H1 (cell line): Measurements from ENCODE around the gene CACNA2D4.

Source experiments
- BACH1 ChIP-seq: IDR thresholded peaks from 2 replicates; pipeline ENCODE4 v1.6.1; 2012; ENCODE audit warnings: low read length, improper control_type of control experiment
- CEBPB ChIP-seq: IDR thresholded peaks from 2 replicates; pipeline ENCODE4 v1.6.1; 2012; ENCODE audit warnings: low read depth, low read length
- EP300 ChIP-seq, 2 experiments: IDR thresholded peaks; 1 replicate in 1 of 2; 2 replicates in 1 of 2; pipeline ENCODE4 v1.6.1; 2011 to 2012; ENCODE audit warnings: low read depth in 2 of 2, low read length in 2 of 2, mild to moderate bottlenecking in 2 of 2, borderline replicate concordance in 1 of 2, inconsistent platforms in 1 of 2, moderate library complexity in 1 of 2
- EZH2 ChIP-seq: fragments of 200-600 bp; sonication (generic); IDR thresholded peaks from 2 replicates; pipeline ENCODE4 v1.7.1; 2012; ENCODE audit warnings: low read depth, mild to moderate bottlenecking, moderate library complexity, low read length, inconsistent platforms; ENCODE audit not compliant: severe bottlenecking
- JUN ChIP-seq: IDR thresholded peaks from 2 replicates; pipeline ENCODE4 v1.6.1; 2011; ENCODE audit warnings: low read depth, mild to moderate bottlenecking, improper control_type of control experiment, low read length
- KDM1A ChIP-seq: fragments of 200-600, 300-600 bp; sonication (generic); IDR thresholded peaks from 2 replicates; pipeline ENCODE4 v1.7.1; 2016; ENCODE audit warnings: mild to moderate bottlenecking, low read length, borderline replicate concordance
- POLR2A ChIP-seq, 2 experiments: IDR thresholded peaks; 1 replicate in 1 of 2; 2 replicates in 1 of 2; pipeline ENCODE4 v1.6.1; 2011; ENCODE audit warnings: low read depth in 2 of 2, low read length in 2 of 2, mild to moderate bottlenecking in 2 of 2; ENCODE audit errors: control extremely low read depth in 1 of 2
- POLR2AphosphoS5 ChIP-seq: IDR thresholded peaks from 2 replicates; pipeline ENCODE4 v1.6.1; 2011; ENCODE audit warnings: low read depth, low read length
- RFX5 ChIP-seq: IDR thresholded peaks from 2 replicates; pipeline ENCODE4 v1.6.1; 2011; ENCODE audit warnings: low read depth, low read length, improper control_type of control experiment, borderline replicate concordance
- SIN3A ChIP-seq, 2 experiments: IDR thresholded peaks in 1 of 2; conservative IDR thresholded peaks in 1 of 2; 2 replicates each; pipeline ENCODE4 v1.6.1; 2011 to 2012; ENCODE audit warnings: low read length in 2 of 2, improper control_type of control experiment in 1 of 2, low read depth in 1 of 2, mild to moderate bottlenecking in 1 of 2
- SRF ChIP-seq: IDR thresholded peaks from 2 replicates; pipeline ENCODE4 v1.6.1; 2011; ENCODE audit warnings: mild to moderate bottlenecking, low read depth, low read length, moderate library complexity
- TAF1 ChIP-seq: IDR thresholded peaks from 2 replicates; pipeline ENCODE4 v1.6.1; 2011; ENCODE audit warnings: mild to moderate bottlenecking, low read depth, low read length
- TF ChIP-seq, protein P1 (sequence below), 3 experiments: IDR thresholded peaks; 1 replicate in 2 of 3; 2 replicates in 1 of 3; pipeline versions ENCODE4 v1.5.1 to v1.6.1; 2011; ENCODE audit warnings: low read length in 3 of 3, mild to moderate bottlenecking in 3 of 3, inconsistent platforms in 2 of 3, low read depth in 1 of 3, moderate library complexity in 1 of 3; ENCODE audit not compliant: insufficient read depth in 1 of 3; ENCODE audit errors: control extremely low read depth in 1 of 3

GRCh38 chr12:1776170-1776921, 142.1 kb downstream of the CACNA2D4 start:
- no peak for TF ChIP-seq SIN3A (conservative IDR thresholded peaks at IDR 0.05 in 1 of 2, IDR thresholded peaks at IDR 0.05 in 1 of 2; ENCODE audit: low read depth in 1 of 2, low read length in 2 of 2)
- TF ChIP-seq, protein P1, sequence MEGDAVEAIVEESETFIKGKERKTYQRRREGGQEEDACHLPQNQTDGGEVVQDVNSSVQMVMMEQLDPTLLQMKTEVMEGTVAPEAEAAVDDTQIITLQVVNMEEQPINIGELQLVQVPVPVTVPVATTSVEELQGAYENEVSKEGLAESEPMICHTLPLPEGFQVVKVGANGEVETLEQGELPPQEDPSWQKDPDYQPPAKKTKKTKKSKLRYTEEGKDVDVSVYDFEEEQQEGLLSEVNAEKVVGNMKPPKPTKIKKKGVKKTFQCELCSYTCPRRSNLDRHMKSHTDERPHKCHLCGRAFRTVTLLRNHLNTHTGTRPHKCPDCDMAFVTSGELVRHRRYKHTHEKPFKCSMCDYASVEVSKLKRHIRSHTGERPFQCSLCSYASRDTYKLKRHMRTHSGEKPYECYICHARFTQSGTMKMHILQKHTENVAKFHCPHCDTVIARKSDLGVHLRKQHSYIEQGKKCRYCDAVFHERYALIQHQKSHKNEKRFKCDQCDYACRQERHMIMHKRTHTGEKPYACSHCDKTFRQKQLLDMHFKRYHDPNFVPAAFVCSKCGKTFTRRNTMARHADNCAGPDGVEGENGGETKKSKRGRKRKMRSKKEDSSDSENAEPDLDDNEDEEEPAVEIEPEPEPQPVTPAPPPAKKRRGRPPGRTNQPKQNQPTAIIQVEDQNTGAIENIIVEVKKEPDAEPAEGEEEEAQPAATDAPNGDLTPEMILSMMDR (IDR thresholded peaks at IDR 0.05; ENCODE audit: control extremely low read depth in 1 of 3, insufficient read depth in 1 of 3, low read depth in 1 of 3, low read length in 3 of 3) = no peak
- no peak for TF ChIP-seq EZH2
- no peak for TF ChIP-seq SRF
- TF ChIP-seq BACH1 = no peak
- no peak for TF ChIP-seq RFX5
- no peak for TF ChIP-seq POLR2AphosphoS5
- no peak for TF ChIP-seq EP300 (IDR thresholded peaks at IDR 0.05; ENCODE audit: borderline replicate concordance in 1 of 2, low read depth in 2 of 2, low read length in 2 of 2)
- no peak for TF ChIP-seq POLR2A (IDR thresholded peaks at IDR 0.05; ENCODE audit: control extremely low read depth in 1 of 2, low read depth in 2 of 2, low read length in 2 of 2)
- TF ChIP-seq JUN = no peak
- TF ChIP-seq TAF1 = no peak
- TF ChIP-seq CEBPB = no peak
- no peak for TF ChIP-seq KDM1A
